Stimulated activated CD8-positive, alpha-beta memory T cell treated with anti-CD3 and anti-CD28 coated beads, Interleukin-2, amount 100 ng/mL, for 1 hour (primary cell): ENCODE measurements around the gene NMNAT2.
"Not testable (repeated sequence)": the region's sequence is repeated elsewhere in the genome, so short reads cannot be mapped to it uniquely, and the experiment has no call there.

Experiments used
- DNase-seq, 2 donors: peaks; one replicate each; pipeline ENCODE4 v3.0.0-alpha.2; 2020; ENCODE audit warnings: low read depth in 2 of 2

The NMNAT2 gene

DNA sequence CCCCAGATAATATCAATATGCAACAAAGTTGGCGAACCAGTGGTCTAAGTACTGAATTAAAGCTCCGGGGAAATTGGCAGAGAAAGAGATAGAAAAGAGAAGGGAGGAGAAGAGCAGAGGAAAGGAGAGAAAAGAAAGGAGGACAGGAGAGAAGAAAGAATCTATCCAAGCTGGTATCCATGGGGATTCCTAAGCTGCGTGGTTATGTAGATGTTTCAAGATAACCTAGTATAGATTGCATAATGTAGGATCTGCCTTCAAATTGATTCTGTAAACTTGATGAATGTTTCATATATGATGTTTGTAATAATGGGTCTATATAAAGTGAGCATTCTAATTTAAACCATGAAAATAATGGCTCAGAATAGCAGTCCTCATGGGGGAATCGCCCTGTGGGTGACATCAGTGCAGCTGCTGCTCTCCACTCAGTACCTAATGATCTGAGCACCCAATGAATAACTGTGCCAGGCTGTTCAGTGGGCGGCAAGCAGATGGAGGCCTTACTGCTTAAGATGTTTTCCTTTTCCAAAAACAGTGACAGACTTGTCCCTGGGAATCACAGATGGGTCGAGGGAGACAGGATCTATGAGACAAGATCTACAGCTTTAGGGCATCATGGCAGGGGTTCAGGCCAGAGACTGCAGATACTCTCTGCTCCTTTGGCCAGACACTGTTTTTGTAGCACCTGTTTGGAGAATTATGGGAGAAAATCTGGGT lies 154.1 kb downstream of the NMNAT2 start:
- DNase-seq = no peak

DNA sequence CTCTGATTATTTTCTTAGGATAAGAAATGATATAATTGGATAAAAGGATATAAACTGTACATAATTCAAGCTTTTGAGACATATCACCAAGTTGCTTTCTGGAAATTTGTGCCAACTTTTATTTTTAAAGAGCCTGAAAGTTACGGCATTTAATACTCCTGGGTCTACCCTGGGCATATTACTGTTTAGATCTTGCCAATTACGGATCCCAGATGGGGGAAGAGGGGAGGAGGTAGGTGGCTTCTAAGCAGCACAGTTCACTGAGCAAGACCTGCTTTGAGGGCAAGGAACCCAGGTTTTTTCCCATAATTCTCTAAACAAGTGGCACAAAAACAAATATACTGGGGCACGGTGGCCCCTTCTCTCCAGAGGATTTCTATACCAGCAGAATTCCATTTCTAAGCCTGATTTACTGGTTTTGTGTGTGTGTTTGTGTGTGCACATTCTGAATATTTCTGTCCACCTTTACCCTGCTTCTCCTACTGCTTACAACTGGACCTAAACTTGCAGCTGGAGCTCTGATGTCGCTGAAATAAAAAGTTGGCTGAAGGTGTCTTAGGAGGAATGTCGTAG lies 155.5 kb downstream of the NMNAT2 start:
- DNase-seq = no peak

DNA sequence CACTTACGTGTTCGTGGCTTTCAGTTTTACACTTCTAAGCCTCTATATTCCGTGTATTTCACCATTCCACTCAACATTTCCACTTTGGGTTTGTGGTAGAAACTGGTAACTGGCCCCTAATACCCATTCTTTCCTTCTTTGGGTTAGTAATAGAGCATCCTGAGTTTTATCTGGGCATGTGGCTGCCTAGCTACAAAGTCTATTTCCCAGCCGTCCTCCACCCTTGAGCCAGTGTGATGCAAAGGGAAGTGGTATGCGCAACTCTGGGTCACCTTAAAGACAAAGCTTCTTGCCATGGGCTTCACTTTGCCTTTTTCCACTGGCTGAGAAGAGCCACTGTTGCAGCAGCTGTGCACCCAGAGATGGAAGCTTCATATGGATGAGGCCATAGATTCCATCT lies 158.3 kb downstream of the NMNAT2 start:
- DNase-seq = no peak

DNA sequence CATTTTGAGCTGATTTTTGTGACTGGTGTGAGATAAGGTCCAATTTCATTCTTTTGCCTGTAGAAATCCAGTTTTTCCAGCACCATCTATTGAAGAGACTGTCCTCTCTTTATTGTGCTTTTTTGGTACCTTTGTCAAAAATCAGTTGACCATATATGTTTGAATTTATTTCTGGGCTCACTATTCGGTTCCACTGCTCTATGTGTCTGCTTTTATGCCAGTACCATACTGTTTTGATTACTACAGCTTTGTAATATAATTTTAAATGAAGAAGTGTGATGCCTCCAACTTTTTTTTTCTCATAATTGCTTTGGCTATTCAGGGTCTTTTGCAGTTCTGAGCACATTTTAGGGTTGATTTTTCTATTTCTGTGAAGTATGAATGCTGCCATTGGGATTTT lies 163.1 kb downstream of the NMNAT2 start:
- no peak for DNase-seq

DNA sequence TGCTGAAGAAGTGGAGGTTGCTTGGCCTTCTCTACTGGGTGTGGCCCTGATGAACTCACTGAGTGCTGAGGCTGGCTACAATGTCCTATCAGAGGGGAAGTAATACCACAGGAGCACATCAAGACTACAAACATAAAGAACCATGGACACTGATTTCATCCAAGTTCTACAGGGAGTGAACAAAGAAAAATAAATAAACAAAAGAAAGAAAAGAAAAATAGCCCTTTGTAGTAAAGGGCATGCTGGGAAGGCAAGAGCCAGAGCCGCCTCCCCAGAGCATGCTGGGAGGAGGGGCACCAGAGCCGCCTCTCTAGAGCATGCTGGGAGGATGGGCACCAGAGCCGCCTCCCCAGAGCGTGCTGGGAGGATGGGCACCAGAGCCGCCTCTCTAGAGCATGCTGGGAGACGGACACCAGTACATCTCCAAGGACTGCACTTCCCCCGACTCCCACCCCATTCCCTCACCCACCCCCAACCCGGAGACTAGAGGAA lies 166.2 kb downstream of the NMNAT2 start:
- no peak for DNase-seq

DNA sequence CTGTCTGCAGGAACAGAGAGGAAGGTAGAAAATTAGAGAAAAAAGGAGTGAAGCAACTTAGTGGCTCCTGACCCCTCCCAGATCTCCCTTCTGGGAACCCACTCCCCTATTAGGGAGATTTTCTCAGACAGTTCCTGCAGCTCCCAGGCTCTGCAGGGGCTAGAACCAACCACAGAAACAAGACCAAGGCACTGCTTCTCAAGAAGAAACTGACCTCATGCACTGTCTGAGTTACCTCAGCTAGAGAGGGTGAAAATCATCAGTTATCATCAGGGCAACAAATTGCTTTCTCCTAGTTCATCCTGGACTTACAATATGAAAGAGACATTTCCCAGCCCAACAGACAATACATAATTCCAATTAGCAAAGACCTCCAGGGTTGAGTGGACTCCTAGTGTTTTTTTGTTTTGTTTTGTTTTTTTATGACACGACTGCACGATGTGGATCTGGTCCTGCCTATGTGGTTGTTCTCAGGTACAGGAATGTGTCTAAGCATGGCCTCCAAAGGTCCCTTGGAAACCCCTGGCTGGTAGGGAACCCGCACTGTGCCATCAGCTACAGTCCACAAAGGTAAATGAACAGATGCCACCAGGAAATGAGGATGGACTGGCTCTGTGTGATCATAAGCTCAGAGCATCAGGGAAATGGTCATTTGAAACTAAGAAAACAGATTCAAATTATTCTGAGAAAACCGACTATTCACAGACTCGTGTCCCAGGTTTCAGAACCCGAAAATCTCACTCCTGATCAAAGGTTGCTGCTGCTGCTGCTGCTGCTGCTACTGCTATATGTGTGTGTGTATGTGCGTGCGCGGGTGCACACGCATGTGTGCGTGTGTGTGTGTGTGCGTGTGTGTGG lies 166.8 kb downstream of the NMNAT2 start:
- DNase-seq = no peak

DNA sequence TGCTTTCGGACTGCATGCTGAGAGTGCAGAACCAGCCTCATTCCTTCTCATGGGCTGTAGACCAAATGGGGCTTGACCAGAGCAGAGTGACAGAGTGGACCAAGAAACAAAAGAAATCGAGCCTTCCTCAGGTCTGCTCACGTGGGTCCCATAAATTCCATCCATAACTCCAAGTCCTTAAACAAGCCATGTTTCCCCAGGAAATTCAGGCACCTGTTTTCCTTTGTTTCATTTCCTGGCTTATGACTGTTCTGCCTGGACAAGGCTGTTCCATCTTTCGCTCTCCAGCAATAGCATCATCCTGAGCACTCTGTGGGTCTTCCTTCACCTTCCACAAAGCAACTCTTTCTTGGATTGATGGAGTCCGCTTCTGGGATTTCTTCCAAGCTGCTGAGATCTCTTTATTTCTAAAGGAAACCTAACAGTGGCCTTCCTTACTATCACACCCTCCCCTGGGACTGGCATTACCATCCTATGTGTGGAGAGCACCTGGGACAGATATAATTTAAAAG lies 168.2 kb downstream of the NMNAT2 start:
- DNase-seq = no peak

DNA sequence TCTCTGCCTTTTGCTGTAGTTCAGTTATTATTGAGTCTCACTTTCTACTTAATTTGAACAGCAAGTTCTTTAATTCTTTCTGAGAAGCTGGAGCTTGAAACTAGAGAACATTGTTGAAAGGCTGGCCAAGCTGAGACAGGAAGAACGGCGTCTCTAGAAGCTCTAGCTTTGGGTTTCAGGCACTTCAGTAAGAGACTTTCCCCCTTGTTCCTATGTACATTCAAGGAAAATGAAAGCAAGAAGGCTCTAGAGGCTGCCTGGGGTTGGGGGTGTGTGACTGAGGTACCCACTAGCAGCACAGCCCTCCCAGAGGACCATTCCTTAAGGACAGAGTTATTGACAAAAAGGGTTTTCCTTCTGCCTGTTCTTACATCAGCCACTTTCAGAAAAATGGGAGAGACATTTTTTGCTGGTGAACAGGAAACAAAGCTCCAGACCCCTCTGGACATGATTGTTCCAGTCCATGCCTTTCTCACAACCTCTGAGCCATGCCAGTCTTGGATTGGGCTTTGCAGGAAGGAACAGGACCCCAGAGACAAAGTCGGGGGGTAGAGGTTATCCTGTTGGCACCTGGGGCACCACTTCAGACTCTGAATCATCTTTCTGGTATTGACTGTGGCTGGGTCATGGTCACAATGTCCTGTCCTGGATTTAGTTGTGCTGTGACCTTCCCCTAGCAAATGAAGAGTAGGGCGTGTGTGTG lies 169.0 kb downstream of the NMNAT2 start:
- no peak for DNase-seq

DNA sequence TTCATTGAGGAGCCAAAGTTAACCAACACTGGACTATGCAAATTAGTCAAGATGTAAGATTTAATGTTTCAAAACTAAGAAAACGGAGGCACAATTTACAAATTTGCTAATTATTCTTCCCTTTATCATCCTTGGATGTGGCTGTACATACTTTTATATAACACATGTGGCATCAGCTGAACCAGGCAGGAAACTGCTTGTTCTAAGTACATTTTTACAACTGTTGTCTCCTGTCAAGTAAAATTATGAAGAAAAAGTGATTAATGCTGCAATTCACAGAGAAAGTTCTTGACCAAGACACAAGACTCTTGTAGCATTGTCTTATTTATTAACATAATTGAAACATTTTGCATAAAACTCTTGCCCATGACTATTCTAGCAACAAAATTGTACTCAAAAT lies 170.2 kb downstream of the NMNAT2 start:
- no peak for DNase-seq

DNA sequence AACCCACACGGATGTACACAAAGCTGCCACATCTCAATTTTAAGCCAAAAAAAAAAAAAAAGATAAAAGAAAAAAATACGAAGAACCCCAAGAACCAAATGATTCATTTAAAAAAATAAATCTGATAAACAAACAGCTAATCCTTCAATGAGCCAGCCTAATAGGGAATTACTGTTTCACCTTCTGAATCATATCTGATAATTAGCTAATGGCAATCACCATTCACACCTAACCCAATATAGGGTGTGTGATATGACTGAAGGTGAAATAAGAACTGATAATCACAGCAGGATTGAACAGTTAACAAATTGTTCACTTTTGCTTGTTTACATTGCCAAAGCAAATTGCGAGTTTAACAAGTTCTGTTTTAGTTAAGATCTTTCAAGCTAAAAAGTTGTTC lies 170.7 kb downstream of the NMNAT2 start:
- no peak for DNase-seq

DNA sequence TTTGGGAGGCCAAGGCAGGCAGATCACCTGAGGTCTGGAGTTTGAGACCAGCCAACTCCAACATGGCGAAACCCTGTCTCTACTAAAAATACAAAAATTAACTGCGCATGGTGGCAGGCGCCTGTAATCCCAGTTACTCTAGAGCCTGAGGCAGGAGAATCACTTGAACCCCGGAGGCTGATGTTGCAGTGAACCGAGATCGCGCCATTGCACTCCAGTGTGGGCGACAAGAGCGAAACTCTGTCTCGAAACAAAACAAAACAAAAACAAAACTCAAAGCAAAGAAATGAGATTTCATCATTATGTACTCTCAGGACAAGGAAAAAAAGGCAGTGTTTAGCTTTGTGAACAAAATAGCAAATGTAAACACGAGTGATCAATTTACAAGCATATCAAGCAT lies 171.1 kb downstream of the NMNAT2 start:
- no peak for DNase-seq

DNA sequence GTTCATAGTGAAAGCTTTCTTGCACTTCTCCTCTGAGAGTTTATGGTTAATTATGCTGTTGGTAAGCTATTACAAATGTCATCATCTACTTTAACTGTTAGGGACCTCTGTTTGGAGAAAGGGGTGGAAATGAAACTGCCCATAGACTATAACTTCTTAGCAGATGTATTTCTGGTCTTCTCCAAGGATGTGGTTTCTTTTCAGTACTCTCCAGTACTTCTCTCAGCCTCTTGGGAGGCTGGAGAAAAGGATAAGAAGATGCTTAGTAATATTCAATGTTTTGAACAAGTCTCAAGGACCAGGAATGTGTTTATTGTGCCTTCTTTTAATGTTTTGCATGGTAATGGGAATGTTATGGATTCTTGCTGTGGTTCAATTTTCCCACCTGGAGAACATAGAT lies 171.7 kb downstream of the NMNAT2 start:
- no peak for DNase-seq

DNA sequence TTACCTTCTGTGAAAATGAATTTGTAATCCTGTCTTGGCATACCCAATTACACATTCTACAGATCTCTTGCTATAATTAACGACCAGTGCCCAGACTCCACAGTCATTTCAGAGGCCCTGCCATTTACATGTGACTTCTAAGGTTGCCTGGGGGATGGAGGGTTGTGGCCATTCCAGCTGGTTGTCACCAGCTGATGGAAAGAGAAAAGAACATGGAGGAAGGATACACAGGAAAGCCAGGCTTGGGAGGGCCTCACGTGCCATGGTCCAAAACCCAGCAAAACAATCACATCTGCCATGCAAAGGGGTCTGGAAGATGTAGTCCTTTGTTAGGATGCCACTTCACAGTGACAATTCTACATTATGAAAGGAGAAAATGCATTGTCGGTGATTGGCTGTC lies 172.8 kb downstream of the NMNAT2 start:
- no peak for DNase-seq

DNA sequence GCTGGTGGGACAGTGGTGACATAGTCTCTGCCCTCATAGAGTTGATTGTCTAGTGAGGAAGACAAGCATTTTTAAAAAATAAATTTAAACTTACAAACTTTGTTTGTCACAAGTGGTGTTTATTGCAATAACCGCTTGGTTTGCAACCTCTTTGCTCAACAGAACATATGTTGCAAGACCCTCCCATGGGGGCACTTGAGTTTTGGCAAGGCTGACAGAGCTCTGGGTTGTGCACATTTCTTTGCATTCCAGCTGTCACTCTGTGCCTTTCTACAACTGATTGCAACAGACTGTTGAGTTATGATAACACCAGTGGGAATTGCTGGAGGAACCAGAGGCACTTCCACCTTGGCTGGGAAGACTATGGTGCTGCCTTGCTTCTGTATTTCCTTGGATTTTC lies 173.7 kb downstream of the NMNAT2 start:
- no peak for DNase-seq

DNA sequence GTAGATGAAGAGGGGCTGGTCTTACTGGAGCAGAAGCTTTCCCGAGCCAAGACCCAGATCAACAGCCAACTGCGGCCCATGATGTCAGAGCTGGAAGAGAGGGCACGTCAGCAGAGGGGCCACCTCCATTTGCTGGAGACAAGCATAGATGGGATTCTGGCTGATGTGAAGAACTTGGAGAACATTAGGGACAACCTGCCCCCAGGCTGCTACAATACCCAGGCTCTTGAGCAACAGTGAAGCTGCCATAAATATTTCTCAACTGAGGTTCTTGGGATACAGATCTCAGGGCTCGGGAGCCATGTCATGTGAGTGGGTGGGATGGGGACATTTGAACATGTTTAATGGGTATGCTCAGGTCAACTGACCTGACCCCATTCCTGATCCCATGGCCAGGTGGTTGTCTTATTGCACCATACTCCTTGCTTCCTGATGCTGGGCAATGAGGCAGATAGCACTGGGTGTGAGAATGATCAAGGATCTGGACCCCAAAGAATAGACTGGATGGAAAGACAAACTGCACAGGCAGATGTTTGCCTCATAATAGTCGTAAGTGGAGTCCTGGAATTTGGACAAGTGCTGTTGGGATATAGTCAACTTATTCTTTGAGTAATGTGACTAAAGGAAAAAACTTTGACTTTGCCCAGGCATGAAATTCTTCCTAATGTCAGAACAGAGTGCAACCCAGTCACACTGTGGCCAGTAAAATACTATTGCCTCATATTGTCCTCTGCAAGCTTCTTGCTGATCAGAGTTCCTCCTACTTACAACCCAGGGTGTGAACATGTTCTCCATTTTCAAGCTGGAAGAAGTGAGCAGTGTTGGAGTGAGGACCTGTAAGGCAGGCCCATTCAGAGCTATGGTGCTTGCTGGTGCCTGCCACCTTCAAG lies 174.8 kb downstream of the NMNAT2 start:
- no peak for DNase-seq

DNA sequence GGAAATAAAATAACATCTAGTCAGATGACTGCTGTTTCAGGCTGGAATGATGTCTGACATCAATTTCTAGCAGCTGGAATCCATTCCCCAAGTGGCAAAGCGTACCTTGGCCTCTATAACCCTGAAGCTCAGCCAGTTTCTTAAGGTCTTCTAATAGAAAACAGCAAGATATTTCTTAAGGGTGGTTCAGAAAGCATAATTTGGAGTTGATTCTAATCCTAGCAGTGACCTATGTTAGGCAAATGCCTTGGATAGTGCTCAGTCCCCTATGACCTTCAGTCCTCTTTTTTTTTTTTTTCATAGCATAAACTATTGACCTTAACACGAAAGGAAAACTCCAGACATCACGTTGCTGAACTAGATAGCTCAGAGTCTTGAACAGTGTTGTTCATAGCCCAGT lies 175.6 kb downstream of the NMNAT2 start:
- no peak for DNase-seq

DNA sequence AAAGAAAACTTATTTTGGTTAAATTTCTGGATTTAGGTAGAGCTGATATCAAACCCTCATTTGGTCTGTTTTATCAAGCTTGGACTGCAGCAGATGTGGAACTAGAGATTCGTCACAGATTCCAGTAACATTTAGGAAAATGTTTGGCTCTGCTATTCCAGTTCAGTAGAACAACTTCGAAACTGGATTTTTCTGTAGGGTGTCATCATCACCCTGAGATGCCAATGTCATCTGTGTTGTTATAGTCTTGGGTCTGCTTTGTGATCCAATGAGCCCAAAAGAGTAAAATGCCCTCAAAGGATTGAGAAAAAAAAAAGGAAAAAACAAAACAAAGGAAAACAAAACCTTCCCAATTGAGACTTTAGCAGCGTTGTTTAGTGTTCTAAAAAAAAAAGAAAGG lies 176.7 kb downstream of the NMNAT2 start:
- DNase-seq = no peak

DNA sequence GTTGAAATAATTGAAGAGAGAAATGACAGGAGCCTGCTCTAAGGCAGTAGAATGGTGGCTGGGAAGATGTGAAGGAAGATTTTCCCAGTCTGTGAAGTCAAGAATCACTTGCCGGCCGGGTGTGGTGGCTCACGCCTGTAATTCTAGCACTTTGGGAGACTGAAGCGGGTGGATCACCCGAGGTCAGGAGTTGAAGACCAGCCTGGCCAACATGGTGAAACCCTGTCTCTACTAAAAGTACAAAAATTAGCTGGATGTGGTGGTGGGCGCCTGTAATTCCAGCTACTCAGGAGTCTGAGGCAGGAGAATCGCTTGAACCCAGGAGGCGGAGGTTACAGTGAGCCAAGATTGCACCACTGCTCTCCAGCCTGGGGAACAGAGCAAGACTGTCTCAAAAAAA lies 177.3 kb downstream of the NMNAT2 start:
- DNase-seq = not testable (repeated sequence)

DNA sequence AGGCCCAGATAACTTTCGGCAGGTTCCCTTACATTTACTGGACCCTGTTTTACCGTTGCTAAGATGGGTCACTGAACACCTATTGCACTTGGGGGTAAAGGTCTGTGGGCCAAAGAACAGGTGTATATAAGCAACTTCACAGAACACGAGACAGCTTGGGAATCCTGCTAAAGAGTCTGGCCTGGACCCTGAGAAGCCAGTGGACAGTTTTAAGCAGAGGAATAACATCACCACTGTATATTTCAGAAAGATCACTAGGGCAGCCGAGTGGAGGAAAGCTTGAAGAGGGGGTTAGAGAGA lies 177.7 kb downstream of the NMNAT2 start:
- no peak for DNase-seq

DNA sequence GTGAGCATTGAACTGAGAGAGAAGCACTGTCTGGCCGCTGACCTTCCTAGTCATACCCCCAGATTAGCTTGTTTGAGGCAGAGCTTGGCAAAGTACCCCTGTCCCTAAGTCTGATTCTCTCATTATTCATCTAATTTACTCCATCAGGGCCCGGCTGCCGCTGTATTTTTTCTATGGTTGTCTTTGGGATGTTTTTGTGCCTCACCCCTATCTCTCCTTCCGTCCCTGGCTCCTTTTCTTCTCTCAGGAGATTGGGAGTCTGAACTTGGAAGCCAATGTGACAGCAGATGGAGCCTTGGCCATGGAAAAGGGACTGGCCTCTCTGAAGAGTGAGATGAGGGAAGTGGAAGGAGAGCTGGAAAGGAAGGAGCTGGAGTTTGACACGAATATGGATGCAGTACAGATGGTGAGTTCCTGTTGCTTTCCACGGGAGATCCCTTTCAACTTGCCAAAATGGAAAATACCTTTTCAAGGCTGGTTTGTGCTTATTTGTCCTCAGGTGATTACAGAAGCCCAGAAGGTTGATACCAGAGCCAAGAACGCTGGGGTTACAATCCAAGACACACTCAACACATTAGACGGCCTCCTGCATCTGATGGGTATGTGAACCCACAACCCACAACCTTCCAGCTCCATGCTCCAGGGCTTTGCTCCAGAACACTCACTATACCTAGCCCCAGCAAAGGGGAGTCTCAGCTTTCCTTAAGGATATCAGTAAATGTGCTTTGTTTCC lies 178.2 kb downstream of the NMNAT2 start:
- DNase-seq = no peak
